Spleen (tissue), 11 donors: ENCODE measurements around the gene SLC47A1. TPM values are rescaled to one million over a fixed set of nuclear protein-coding genes. Genes with fewer than 3 reads are reported as not detected.
"Not testable (repeated sequence)": the region's sequence is repeated elsewhere in the genome, so short reads cannot be mapped to it uniquely, and the experiment has no call there.

ENCODE experiments used
- DNase-seq: peaks from one replicate; pipeline ENCODE4 v3.0.0-alpha.2; 2020
- H3K27ac ChIP-seq, 8 donors: fragments of 200-600 bp; sonication (generic) in 7 of 8; 1 replicate in 4 of 8; 2 replicates in 4 of 8; pipeline versions ENCODE4 v1.5.0 to v1.8.0; 2016 to 2021; ENCODE audit warnings: inconsistent platforms in 4 of 8, mild to moderate bottlenecking in 4 of 8, moderate library complexity in 1 of 8
- H3K27me3 ChIP-seq, 7 donors: fragments of 200-600 bp; sonication (generic) in 6 of 7; replicated peaks in 1 of 7; 1 replicate in 4 of 7; 2 replicates in 3 of 7; pipeline versions ENCODE4 v1.5.0 to v1.8.0; 2016 to 2021; ENCODE audit warnings: inconsistent platforms in 3 of 7, mild to moderate bottlenecking in 1 of 7
- H3K36me3 ChIP-seq, 6 donors: fragments of 200-600 bp; sonication (generic) in 5 of 6; 1 replicate in 4 of 6; 2 replicates in 2 of 6; pipeline versions ENCODE4 v1.5.0 to v1.8.0; 2016 to 2021; ENCODE audit warnings: inconsistent platforms in 2 of 6
- H3K4me1 ChIP-seq, 6 donors: fragments of 200-600 bp; sonication (generic) in 5 of 6; 1 replicate in 3 of 6; 2 replicates in 3 of 6; pipeline versions ENCODE4 v1.5.0 to v1.8.0; 2016 to 2021; ENCODE audit warnings: inconsistent platforms in 3 of 6
- H3K4me3 ChIP-seq, 8 donors: fragments of 200-600 bp; sonication (generic) in 7 of 8; 1 replicate in 4 of 8; 2 replicates in 4 of 8; pipeline versions ENCODE4 v1.5.0 to v1.8.0; 2016 to 2021; ENCODE audit warnings: inconsistent platforms in 4 of 8, mild to moderate bottlenecking in 4 of 8, moderate library complexity in 2 of 8
- H3K9me3 ChIP-seq, 8 donors: fragments of 200-600 bp; sonication (generic) in 7 of 8; 1 replicate in 4 of 8; 2 replicates in 4 of 8; pipeline versions ENCODE4 v1.5.0 to v1.8.0; 2016 to 2021; ENCODE audit warnings: inconsistent platforms in 4 of 8
- POLR2A ChIP-seq, 3 donors: fragments of 450-650 bp; IDR thresholded peaks; one replicate each; pipeline ENCODE4 v1.5.1; 2017; ENCODE audit warnings: antibody characterized with exemption in 3 of 3, mild to moderate bottlenecking in 1 of 3
- POLR2AphosphoS5 ChIP-seq, 3 donors: sonication (generic); formaldehyde crosslinking; IDR thresholded peaks; one replicate each; pipeline ENCODE4 v1.5.1; 2017; ENCODE audit warnings: antibody characterized with exemption in 3 of 3
- WGBS, 5 donors: extraction: QIAGEN DNeasy Blood & Tissue Kit in 3 of 5; methylation state at CpG; one replicate each; pipeline versions ENCODE4 v1.1.5 to v1.1.7; 2013 to 2018; 5-methylcytosine and 5-hydroxymethylcytosine counted together
- intact Hi-C: fragments of 100-400 bp; cut with DNase I; formaldehyde crosslinking; loops from one replicate; pipeline ENCODE4 v1.15.0; 2023; ENCODE audit warnings: low total_unique reads
- polyA plus RNA-seq, 3 donors: library from polyadenylated mRNA; stranded (reverse); fragments of 200-250 nt; gene quantifications; one replicate each; pipeline ENCODE4 v1.2.1, GENCODE V29; 2013
- total RNA-seq, 7 donors: library from RNA; depleted of rRNA in 3 of 7; stranded (reverse); fragments of >200 nt in 3 of 7; fragmentation: NEBNext Ultra II Directional in 4 of 7; extraction: Animal tissue kit (Norgen Biotek cat#: 25700) in 4 of 7; gene quantifications; one replicate each; pipeline versions ENCODE4 v1.1.0 to v1.2.1, GENCODE V29; 2016 to 2021
- TF ChIP-seq, protein P1 (sequence below), 11 experiments: fragments of 200-600 bp in 7 of 11; fragments of 450-650 bp in 4 of 11; sonication (generic) in 4 of 11; IDR thresholded peaks in 8 of 11; conservative IDR thresholded peaks in 3 of 11; 1 replicate in 7 of 11; 2 replicates in 4 of 11; pipeline versions ENCODE4 v1.4.0 to v1.8.0; 2016 to 2021; ENCODE audit warnings: antibody characterized with exemption in 11 of 11, inconsistent platforms in 4 of 11, mild to moderate bottlenecking in 1 of 11
- donor health status: healthy with polysubstance abuse.
- donor health status: DM: no; HTN: no; CAD: no; lungs with moderate emphysema.
- donor health status: DM: no; HTN: no; CAD: no.
- donor health status: Bipolar disorder and iron deficiency.
- donor health status: healthy.
- donor health status: DM: no; HTN: no; CAD: no.
- donor health status: DM: yes; HTN: yes; CAD: no.

Gene SLC47A1
- total and polyA plus RNA-seq, 10 donors = 1.2 to 23.0 (median 5.6) TPM

DNA sequence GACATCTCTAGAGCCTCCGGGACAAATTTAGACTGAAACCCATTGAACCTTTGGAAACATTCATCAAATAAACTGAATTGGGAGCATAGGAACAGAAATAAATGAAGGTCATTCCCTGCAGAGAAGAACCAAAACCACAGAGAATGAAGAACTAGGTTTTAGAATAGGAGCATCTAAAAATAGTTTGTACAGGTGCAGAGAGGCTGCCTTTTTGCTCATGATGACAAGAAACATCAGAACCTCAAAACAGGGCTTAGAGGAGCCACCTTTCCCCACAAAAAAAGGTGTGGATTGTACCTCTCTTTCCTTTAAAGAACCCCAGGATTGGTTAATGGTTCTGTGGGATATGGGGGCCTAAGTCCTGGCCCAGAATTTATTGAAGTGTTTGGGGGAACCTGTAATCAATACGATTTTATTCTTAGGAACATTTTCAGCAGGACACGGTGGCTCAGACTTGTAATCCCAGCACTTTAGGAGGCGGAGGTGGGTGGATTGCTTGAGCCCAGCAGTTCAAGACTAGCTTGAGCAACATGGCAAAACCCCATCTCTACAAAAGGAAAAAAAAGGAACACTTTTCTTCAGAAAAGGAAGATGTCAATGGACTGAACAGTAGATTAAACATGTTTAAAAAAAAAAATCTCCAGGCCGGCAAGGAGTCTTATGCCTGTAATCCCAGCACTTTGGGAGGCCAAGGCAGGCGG is 37.7 kb upstream of the SLC47A1 start:
- Histone ChIP-seq H3K27ac (peak overlapping the region in 1 of 8 donors; percentile 22), H3K4me3 (no peak overlapping the region), H3K27me3 (no peaks in the 10 kb centered on the region), H3K36me3 (no peaks in the 10 kb centered on the region), H3K9me3 (no peaks in the 10 kb centered on the region), H3K4me1 (peaks cover 0 to 5% (median under 1%) of the 10 kb centered on the region in 6 donors)
- DNase-seq = no peak
- intact Hi-C loops = no loop called here
- 86 to 94% (median 88%) methylated on average over 6 of the region's 6 CpGs for WGBS, 5 donors
- TF ChIP-seq, protein P1, sequence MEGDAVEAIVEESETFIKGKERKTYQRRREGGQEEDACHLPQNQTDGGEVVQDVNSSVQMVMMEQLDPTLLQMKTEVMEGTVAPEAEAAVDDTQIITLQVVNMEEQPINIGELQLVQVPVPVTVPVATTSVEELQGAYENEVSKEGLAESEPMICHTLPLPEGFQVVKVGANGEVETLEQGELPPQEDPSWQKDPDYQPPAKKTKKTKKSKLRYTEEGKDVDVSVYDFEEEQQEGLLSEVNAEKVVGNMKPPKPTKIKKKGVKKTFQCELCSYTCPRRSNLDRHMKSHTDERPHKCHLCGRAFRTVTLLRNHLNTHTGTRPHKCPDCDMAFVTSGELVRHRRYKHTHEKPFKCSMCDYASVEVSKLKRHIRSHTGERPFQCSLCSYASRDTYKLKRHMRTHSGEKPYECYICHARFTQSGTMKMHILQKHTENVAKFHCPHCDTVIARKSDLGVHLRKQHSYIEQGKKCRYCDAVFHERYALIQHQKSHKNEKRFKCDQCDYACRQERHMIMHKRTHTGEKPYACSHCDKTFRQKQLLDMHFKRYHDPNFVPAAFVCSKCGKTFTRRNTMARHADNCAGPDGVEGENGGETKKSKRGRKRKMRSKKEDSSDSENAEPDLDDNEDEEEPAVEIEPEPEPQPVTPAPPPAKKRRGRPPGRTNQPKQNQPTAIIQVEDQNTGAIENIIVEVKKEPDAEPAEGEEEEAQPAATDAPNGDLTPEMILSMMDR (IDR thresholded peaks at IDR 0.05 in 8 of 11, conservative IDR thresholded peaks at IDR 0.05 in 3 of 11) = no peak

DNA sequence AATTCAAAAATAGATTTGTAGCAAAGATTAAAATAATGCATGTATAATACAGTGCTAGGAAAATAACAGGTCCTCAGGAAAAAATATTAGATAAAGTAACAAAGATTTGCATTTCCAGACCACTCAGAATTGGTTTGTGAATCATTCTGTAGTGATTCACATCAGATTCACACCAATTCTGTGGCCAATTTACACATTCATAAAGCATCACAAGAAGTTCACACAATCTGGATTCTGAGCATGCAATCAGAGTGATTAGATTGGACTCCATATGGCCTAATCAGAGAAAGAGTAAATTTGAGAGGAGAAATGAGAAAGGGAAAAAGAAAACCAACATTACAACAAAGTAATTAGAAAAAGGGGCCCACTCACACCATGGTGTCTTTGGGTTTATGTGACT is 36.0 kb upstream of the SLC47A1 start:
- intact Hi-C loops = no loop called here
- TF ChIP-seq, protein P1 (IDR thresholded peaks at IDR 0.05 in 8 of 11, conservative IDR thresholded peaks at IDR 0.05 in 3 of 11) = no peak
- no peak for DNase-seq
- no peak overlapping the region for H3K27ac ChIP-seq
- H3K27me3 ChIP-seq = no peaks in the 10 kb centered on the region
- no peaks in the 10 kb centered on the region for H3K9me3 ChIP-seq
- H3K36me3 ChIP-seq = no peaks in the 10 kb centered on the region
- H3K4me3 ChIP-seq = no peak overlapping the region
- peaks cover 0 to 12% (median 2%) of the 10 kb centered on the region in 6 donors for H3K4me1 ChIP-seq

DNA sequence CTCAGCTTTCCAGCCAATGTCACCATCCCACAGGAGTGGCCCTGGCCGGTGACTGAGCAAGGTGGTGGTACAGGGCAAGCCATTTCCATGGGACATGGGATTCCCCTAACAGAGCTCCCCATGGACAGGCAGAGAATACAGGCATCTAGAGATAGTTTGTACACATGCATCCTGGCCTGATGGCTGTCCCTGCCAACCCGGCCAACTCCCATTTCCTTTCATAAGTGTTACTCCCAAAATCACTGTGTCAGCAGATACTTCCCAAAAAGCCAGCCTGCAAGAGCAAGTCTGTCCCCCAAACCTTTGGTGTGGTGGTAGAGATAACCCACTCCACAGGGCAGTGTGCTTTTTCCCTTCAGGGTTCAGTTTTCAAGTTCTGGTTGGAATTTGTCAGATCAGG is 32.4 kb upstream of the SLC47A1 start:
- Histone ChIP-seq H3K27me3 (no peaks in the 10 kb centered on the region), H3K27ac (peak overlapping the region in 1 of 8 donors; percentile 66), H3K9me3 (no peaks in the 10 kb centered on the region), H3K4me3 (no peak overlapping the region), H3K36me3 (no peaks in the 10 kb centered on the region), H3K4me1 (peaks cover 0 to 12% (median 0%) of the 10 kb centered on the region in 6 donors)
- TF ChIP-seq POLR2A (IDR thresholded peaks at IDR 0.05) = no peak
- TF ChIP-seq POLR2AphosphoS5 (IDR thresholded peaks at IDR 0.05) = peak in 1 of 3 donors; percentile 30
- DNase-seq = no peak
- intact Hi-C loops = no loop called here
- WGBS, 5 donors = 47 to 83% (median 60%) methylated on average over 2 of the region's 2 CpGs

DNA sequence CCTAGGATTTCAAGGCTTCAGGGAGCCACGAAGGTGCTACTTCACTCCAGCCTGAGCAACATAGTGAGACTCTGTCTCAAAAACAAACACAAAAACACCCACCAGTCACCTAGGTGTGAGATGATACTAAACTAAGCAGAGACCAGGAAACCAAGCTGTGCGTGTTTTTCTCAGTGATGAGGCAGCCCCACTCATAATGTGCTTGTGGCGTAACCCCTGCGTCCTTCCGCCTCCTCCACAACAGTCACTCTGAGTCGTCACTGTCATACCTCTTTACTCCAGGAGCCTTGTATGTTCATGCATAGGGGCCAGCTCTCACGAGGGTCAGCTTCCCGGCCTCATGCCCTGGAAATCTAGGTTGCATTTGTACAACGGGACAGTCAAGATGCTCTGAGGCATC is 31.1 kb upstream of the SLC47A1 start:
- intact Hi-C loops = no loop called here
- Histone ChIP-seq H3K9me3 (no peaks in the 10 kb centered on the region), H3K4me1 (peaks cover 0 to 19% (median 3%) of the 10 kb centered on the region in 6 donors), H3K4me3 (no peak overlapping the region), H3K27ac (peak overlapping the region in 3 of 8 donors; percentile 26 to 66 (median 32)), H3K36me3 (no peaks in the 10 kb centered on the region), H3K27me3 (peaks cover 0 to 10% (median 0%) of the 10 kb centered on the region in 7 donors)
- DNase-seq = no peak
- TF ChIP-seq POLR2AphosphoS5 (IDR thresholded peaks at IDR 0.05) = peak in 1 of 3 donors; percentile 47
- no peak for TF ChIP-seq POLR2A (IDR thresholded peaks at IDR 0.05)
- WGBS, 5 donors = 63 to 81% (median 69%) methylated on average over 9 of the region's 9 CpGs

DNA sequence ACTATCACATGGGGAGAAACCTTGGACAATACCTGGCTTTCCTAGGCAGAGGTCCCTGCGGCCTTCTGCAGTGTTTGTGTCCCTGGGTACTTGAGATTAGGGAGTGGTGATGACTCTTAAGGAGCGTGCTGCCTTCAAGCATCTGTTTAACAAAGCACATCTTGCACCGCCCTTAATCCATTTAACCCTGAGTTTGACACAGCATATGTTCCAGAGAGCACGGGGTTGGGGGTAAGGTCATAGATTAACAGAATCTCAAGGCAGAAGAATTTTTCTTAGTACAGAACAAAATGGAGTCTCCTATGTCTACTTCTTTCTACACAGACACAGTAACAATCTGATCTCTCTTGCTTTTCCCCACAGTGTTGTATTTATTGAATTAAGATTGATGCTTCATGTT is 28.1 kb upstream of the SLC47A1 start:
- intact Hi-C loops = not testable (repeated sequence)

More for the DNA sequence above, 28.1 kb upstream of the SLC47A1 start:
- H3K27ac ChIP-seq, H3K4me3 ChIP-seq, H3K36me3 ChIP-seq, DNase-seq, H3K9me3 ChIP-seq: not testable (repeated sequence)
- 69 to 100% (median 89%) methylated on average over 2 of the region's 4 CpGs for WGBS, 5 donors
- Histone ChIP-seq H3K27me3 (peaks cover 0 to 10% (median 0%) of the 10 kb centered on the region in 7 donors), H3K4me1 (peaks cover 0 to 32% (median 11%) of the 10 kb centered on the region in 6 donors)
